HEK293 (cell line): ENCODE data around the gene OR13C8.

Experiments used
- CTCF ChIA-PET: fragments of 350-600 bp; formaldehyde crosslinking; extraction: SDS; loops from one replicate; lab custom pipeline; 2021; ENCODE audit warnings: antibody characterized with exemption; lab: Yijun Ruan, JAX
- POLR2A ChIA-PET: fragments of 300-600 bp; formaldehyde crosslinking; extraction: SDS; loops from one replicate; lab custom pipeline; 2020; ENCODE audit warnings: antibody characterized with exemption, inconsistent platforms; lab: Yijun Ruan, JAX
- H3K27ac ChIP-seq: fragments of 200-500 bp; sonication (Bioruptor generic); 2 replicates; pipeline ENCODE4 v1.5.1; 2014; ENCODE audit warnings: low read depth, low read length, control low read depth, inconsistent platforms; ENCODE audit errors: extremely low read depth
- H3K36me3 ChIP-seq, 2 experiments: fragments of 200-500 bp in 1 of 2; sonication (Bioruptor generic) in 1 of 2; 1 replicate in 1 of 2; 2 replicates in 1 of 2; pipeline ENCODE4 v1.5.1; 2014 to 2017; ENCODE audit warnings: inconsistent platforms in 2 of 2, low read length in 2 of 2; ENCODE audit not compliant: control insufficient read depth in 2 of 2, insufficient read depth in 1 of 2
- H3K4me1 ChIP-seq: fragments of 200-500 bp; sonication (Bioruptor generic); 2 replicates; pipeline ENCODE4 v1.5.1; 2014; ENCODE audit warnings: mild to moderate bottlenecking, low read length, inconsistent platforms; ENCODE audit not compliant: control insufficient read depth, insufficient read depth
- H3K4me3 ChIP-seq: 2 replicates; pipeline ENCODE4 v1.5.1; 2011; ENCODE audit warnings: low read depth, mild to moderate bottlenecking, control low read depth, low read length, moderate library complexity
- H3K9me3 ChIP-seq: fragments of 200-500 bp; sonication (Bioruptor generic); 2 replicates; pipeline ENCODE4 v1.5.1; 2014; ENCODE audit warnings: low read depth, low read length, inconsistent platforms; ENCODE audit not compliant: control insufficient read depth, insufficient read depth
- KLF9 ChIP-seq: fragments of 450-650 bp; formaldehyde crosslinking; IDR thresholded peaks from 2 replicates; pipeline ENCODE4 v1.5.1; 2016; ENCODE audit warnings: missing biosample characterization, missing genetic modification characterization, low read depth
- PRDM1 ChIP-seq: fragments of 450-650 bp; formaldehyde crosslinking; IDR thresholded peaks from 2 replicates; pipeline ENCODE4; 2016; ENCODE audit warnings: missing biosample characterization, missing genetic modification characterization
- SP2 ChIP-seq: fragments of 450-650 bp; formaldehyde crosslinking; IDR thresholded peaks from 2 replicates; pipeline ENCODE4 v1.5.1; 2016; ENCODE audit warnings: missing biosample characterization, missing genetic modification characterization
- ZBTB1 ChIP-seq: fragments of 450-650 bp; formaldehyde crosslinking; IDR thresholded peaks from 2 replicates; pipeline ENCODE4 v1.5.1; 2016; ENCODE audit warnings: missing biosample characterization, missing genetic modification characterization
- ZBTB20 ChIP-seq: fragments of 450-650 bp; formaldehyde crosslinking; IDR thresholded peaks from 2 replicates; pipeline ENCODE4 v1.5.1; 2016; ENCODE audit warnings: missing biosample characterization, missing genetic modification characterization
- ZBTB49 ChIP-seq: fragments of 450-650 bp; formaldehyde crosslinking; IDR thresholded peaks from 2 replicates; pipeline ENCODE4 v1.5.1; 2016; ENCODE audit warnings: missing biosample characterization, missing genetic modification characterization, low read depth
- ZNF175 ChIP-seq: fragments of 450-650 bp; formaldehyde crosslinking; IDR thresholded peaks from 2 replicates; pipeline ENCODE4 v1.5.1; 2016; ENCODE audit warnings: missing biosample characterization, missing genetic modification characterization
- ZNF274 ChIP-seq, 2 experiments: fragments of 200-500 bp in 1 of 2; fragments of 450-650 bp in 1 of 2; sonication (Bioruptor generic) in 1 of 2; formaldehyde crosslinking in 1 of 2; IDR thresholded peaks; 2 replicates each; pipeline versions ENCODE4 v1.5.1 to v1.6.1; 2014 to 2016; ENCODE audit warnings: borderline replicate concordance in 1 of 2, inconsistent platforms in 1 of 2, low read length in 1 of 2, missing biosample characterization in 1 of 2, missing genetic modification characterization in 1 of 2
- ZNF366 ChIP-seq: fragments of 450-650 bp; formaldehyde crosslinking; conservative IDR thresholded peaks from 2 replicates; pipeline ENCODE4 v1.5.1; 2016; ENCODE audit warnings: missing biosample characterization, missing genetic modification characterization
- ZNF473 ChIP-seq: fragments of 450-650 bp; formaldehyde crosslinking; IDR thresholded peaks from 2 replicates; pipeline ENCODE4 v1.5.1; 2017; ENCODE audit warnings: missing biosample characterization, missing genetic modification characterization
- ZNF510 ChIP-seq: fragments of 450-650 bp; formaldehyde crosslinking; IDR thresholded peaks from 2 replicates; pipeline ENCODE4 v1.5.1; 2018; ENCODE audit warnings: mild to moderate bottlenecking, missing genetic modification characterization, missing biosample characterization; ENCODE audit not compliant: insufficient replicate concordance
- ZNF521 ChIP-seq: fragments of 450-650 bp; formaldehyde crosslinking; IDR thresholded peaks from 2 replicates; pipeline ENCODE4 v1.5.1; 2017; ENCODE audit warnings: missing biosample characterization, mild to moderate bottlenecking, missing genetic modification characterization
- ZNF558 ChIP-seq: fragments of 450-650 bp; formaldehyde crosslinking; IDR thresholded peaks from 2 replicates; pipeline ENCODE4 v1.5.1; 2016; ENCODE audit warnings: missing biosample characterization, missing genetic modification characterization
- ZNF654 ChIP-seq: fragments of 450-650 bp; formaldehyde crosslinking; IDR thresholded peaks from 2 replicates; pipeline ENCODE4 v1.5.1; 2016; ENCODE audit warnings: low read depth, missing biosample characterization, missing genetic modification characterization
- ZNF664 ChIP-seq: fragments of 450-650 bp; formaldehyde crosslinking; IDR thresholded peaks from 2 replicates; pipeline ENCODE4 v1.5.1; 2016; ENCODE audit warnings: missing biosample characterization, missing genetic modification characterization
- ZNF692 ChIP-seq: fragments of 450-650 bp; formaldehyde crosslinking; IDR thresholded peaks from 2 replicates; pipeline ENCODE4 v1.5.1; 2016; ENCODE audit warnings: missing biosample characterization, missing genetic modification characterization
- ZNF747 ChIP-seq: fragments of 450-650 bp; formaldehyde crosslinking; IDR thresholded peaks from 2 replicates; pipeline ENCODE4 v1.5.1; 2016; ENCODE audit warnings: missing biosample characterization, missing genetic modification characterization
- ZNF76 ChIP-seq: fragments of 450-650 bp; formaldehyde crosslinking; IDR thresholded peaks from 2 replicates; pipeline ENCODE4; 2016; ENCODE audit warnings: low read depth, missing biosample characterization, missing genetic modification characterization, borderline replicate concordance
- TF ChIP-seq, protein P1 (sequence below): fragments of 450-650 bp; formaldehyde crosslinking; IDR thresholded peaks from 2 replicates; pipeline ENCODE4 v1.5.1; 2016; ENCODE audit warnings: missing biosample characterization, missing genetic modification characterization, borderline replicate concordance
- TF ChIP-seq, protein P2 (sequence below): sonication (generic); formaldehyde crosslinking; IDR thresholded peaks from 2 replicates; pipeline ENCODE4 v1.8.1; 2022; ENCODE audit warnings: mild to moderate bottlenecking, moderate library complexity, missing genetic modification reagents

The OR13C8 gene

GRCh38 chr9:104606152-104606551 is 37.2 kb downstream of the OR13C8 start:
- Histone ChIP-seq H3K4me3 (no peak overlapping the region), H3K4me1 (no peaks in the 10 kb centered on the region), H3K9me3 (no peaks in the 10 kb centered on the region), H3K36me3 (no peaks in the 10 kb centered on the region), H3K27ac (no peak overlapping the region)
- CTCF ChIA-PET = no interaction called here
- POLR2A ChIA-PET = no interaction called here
- TF ChIP-seq ZNF521 = no peak

DNA sequence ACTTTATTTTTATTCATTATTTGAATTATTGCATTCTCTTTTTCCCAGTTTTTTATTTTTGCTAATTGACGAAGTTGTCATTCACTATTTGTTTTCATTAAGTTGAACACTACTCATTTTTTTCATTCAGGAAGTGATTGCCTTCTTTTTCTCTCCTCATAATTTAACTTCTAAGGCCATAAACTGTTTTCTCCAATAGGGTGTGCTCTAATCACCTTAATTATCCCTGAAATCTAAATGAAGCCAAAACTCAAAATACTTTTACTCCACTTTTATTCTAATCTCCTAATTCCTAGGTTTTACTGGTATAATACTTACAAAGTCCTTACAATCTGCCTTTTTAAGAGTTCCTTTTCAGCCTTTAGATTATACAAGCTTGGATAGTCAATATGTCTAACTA is 39.4 kb downstream of the OR13C8 start:
- ChIA-PET POLR2A (no interaction called here), CTCF (interaction anchor here (0.6 to 0.7 kb wide), 2 partner anchors 21 to 1272 kb away, joined by 3 read pairs; no protein-coding TSS in a partner anchor)

More for the DNA sequence above, 39.4 kb downstream of the OR13C8 start:
- H3K36me3 ChIP-seq = no peaks in the 10 kb centered on the region
- H3K27ac ChIP-seq = no peak overlapping the region
- no peaks in the 10 kb centered on the region for H3K9me3 ChIP-seq
- H3K4me3 ChIP-seq = no peak overlapping the region
- TF ChIP-seq ZNF175 (tag by site-specific recombination) (no peak), ZNF274 (IDR thresholded peaks at IDR 0.05; ENCODE audit: low read length) (no peak), ZNF274 (tag by site-specific recombination; IDR thresholded peaks at IDR 0.05; ENCODE audit: borderline replicate concordance) (no peak), ZNF366 (tag by site-specific recombination) (no peak), KLF9 (no peak), ZNF664 (tag by site-specific recombination) (no peak), ZNF510 (tag by site-specific recombination) (no peak), ZBTB49 (tag by site-specific recombination) (no peak), ZNF692 (tag by site-specific recombination) (no peak), ZNF558 (tag by site-specific recombination) (no peak), PRDM1 (tag by site-specific recombination) (no peak), ZNF76 (tag by site-specific recombination) (no peak), SP2 (tag by site-specific recombination) (no peak), ZBTB20 (no peak), ZNF521 (no peak), ZNF473 (tag by site-specific recombination) (no peak), ZBTB1 (tag by site-specific recombination) (no peak), ZNF654 (tag by site-specific recombination) (no peak), ZNF747 (no peak)
- TF ChIP-seq, protein P1, sequence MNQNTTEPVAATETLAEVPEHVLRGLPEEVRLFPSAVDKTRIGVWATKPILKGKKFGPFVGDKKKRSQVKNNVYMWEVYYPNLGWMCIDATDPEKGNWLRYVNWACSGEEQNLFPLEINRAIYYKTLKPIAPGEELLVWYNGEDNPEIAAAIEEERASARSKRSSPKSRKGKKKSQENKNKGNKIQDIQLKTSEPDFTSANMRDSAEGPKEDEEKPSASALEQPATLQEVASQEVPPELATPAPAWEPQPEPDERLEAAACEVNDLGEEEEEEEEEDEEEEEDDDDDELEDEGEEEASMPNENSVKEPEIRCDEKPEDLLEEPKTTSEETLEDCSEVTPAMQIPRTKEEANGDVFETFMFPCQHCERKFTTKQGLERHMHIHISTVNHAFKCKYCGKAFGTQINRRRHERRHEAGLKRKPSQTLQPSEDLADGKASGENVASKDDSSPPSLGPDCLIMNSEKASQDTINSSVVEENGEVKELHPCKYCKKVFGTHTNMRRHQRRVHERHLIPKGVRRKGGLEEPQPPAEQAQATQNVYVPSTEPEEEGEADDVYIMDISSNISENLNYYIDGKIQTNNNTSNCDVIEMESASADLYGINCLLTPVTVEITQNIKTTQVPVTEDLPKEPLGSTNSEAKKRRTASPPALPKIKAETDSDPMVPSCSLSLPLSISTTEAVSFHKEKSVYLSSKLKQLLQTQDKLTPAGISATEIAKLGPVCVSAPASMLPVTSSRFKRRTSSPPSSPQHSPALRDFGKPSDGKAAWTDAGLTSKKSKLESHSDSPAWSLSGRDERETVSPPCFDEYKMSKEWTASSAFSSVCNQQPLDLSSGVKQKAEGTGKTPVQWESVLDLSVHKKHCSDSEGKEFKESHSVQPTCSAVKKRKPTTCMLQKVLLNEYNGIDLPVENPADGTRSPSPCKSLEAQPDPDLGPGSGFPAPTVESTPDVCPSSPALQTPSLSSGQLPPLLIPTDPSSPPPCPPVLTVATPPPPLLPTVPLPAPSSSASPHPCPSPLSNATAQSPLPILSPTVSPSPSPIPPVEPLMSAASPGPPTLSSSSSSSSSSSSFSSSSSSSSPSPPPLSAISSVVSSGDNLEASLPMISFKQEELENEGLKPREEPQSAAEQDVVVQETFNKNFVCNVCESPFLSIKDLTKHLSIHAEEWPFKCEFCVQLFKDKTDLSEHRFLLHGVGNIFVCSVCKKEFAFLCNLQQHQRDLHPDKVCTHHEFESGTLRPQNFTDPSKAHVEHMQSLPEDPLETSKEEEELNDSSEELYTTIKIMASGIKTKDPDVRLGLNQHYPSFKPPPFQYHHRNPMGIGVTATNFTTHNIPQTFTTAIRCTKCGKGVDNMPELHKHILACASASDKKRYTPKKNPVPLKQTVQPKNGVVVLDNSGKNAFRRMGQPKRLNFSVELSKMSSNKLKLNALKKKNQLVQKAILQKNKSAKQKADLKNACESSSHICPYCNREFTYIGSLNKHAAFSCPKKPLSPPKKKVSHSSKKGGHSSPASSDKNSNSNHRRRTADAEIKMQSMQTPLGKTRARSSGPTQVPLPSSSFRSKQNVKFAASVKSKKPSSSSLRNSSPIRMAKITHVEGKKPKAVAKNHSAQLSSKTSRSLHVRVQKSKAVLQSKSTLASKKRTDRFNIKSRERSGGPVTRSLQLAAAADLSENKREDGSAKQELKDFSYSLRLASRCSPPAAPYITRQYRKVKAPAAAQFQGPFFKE (tag by site-specific recombination) = no peak
- TF ChIP-seq, protein P2, sequence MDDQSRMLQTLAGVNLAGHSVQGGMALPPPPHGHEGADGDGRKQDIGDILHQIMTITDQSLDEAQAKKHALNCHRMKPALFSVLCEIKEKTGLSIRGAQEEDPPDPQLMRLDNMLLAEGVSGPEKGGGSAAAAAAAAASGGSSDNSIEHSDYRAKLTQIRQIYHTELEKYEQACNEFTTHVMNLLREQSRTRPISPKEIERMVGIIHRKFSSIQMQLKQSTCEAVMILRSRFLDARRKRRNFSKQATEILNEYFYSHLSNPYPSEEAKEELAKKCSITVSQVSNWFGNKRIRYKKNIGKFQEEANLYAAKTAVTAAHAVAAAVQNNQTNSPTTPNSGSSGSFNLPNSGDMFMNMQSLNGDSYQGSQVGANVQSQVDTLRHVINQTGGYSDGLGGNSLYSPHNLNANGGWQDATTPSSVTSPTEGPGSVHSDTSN = no peak
- H3K4me1 ChIP-seq = no peaks in the 10 kb centered on the region
